ENCODE results near the gene APLP2. TPM values are rescaled to one million over a fixed set of nuclear protein-coding genes. Genes with fewer than 3 reads are reported as not detected.

The APLP2 gene
- total and polyA plus RNA-seq, 2 of the 4 experiments (the other 2 are of a cell fraction) = 127 to 235 TPM

- in situ Hi-C loops (cut with MboI; ENCODE audit: low sequenced_read_pairs) = no loop called here
- no peaks in the 10 kb centered on the region for H3K36me3 ChIP-seq (ENCODE audit: control insufficient read depth, insufficient read depth, low read length)
- CTCF ChIA-PET = interaction anchor here (1.0 kb wide), 1 partner anchor 11 kb away, joined by 3 read pairs; no protein-coding TSS in a partner anchor
Observed at GRCh38 chr11:130088919-130089673, 19.4 kb downstream of the APLP2 start.

More at GRCh38 chr11:130088919-130089673, 19.4 kb downstream of the APLP2 start:
- H2AFZ ChIP-seq (replicated peaks; ENCODE audit: low read length, poor library complexity) = peak overlapping the region; percentile 37
- H3K23ac ChIP-seq (ENCODE audit: low read depth, low read length) = peak overlapping the region; percentile 56; the same call in 1 of the 2 replicates
- H3K56ac ChIP-seq (ENCODE audit: extremely low read depth, insufficient read depth, low read length) = no peak overlapping the region
- no peak overlapping the region for H3K4me3 ChIP-seq (ENCODE audit: insufficient read depth, low read depth, low read length)
- peaks cover 34% of the 10 kb centered on the region for H4K20me1 ChIP-seq (ENCODE audit: insufficient read depth, low read length)
- peaks cover 21 to 23% of the 10 kb centered on the region in 2 experiments for H3K79me1 ChIP-seq (ENCODE audit: low read depth in 1 of 2, low read length in 2 of 2)
- no peak overlapping the region for H3K4ac ChIP-seq (ENCODE audit: low read depth, low read length)
- no peaks in the 10 kb centered on the region for H3K9me3 ChIP-seq (ENCODE audit: control insufficient read depth, insufficient read depth, low read length)
- DNase-seq (no peak), ATAC-seq (ENCODE audit: low read depth) (no peak)
- BruUV-seq (replicated peaks) = no TSS peak
- intact Hi-C loops (cut with micrococcal nuclease) = no loop called here
- peaks cover 5% of the 10 kb centered on the region for H3K9me1 ChIP-seq (ENCODE audit: insufficient read depth, low read length)
- H2AK9ac ChIP-seq (replicated peaks; ENCODE audit: low read depth, low read length, poor library complexity) = peak overlapping the region; percentile 66
- POLR2A ChIA-PET (ENCODE audit: unreplicated experiment) = no interaction called here
- no peak overlapping the region for H4K5ac ChIP-seq (ENCODE audit: low read depth, low read length)
- H4K91ac ChIP-seq (ENCODE audit: insufficient read depth, low read depth, low read length) = no peak overlapping the region
- H3K4me2 ChIP-seq (ENCODE audit: low read depth, low read length) = no peak overlapping the region; the same call in 1 of the 2 replicates
- H2AK5ac ChIP-seq (ENCODE audit: low read depth, low read length) = no peak overlapping the region
- no peak overlapping the region for H3K27ac ChIP-seq (ENCODE audit: insufficient read depth, low read length)
- WGBS, 2 experiments (ENCODE audit: extremely low coverage in 2 of 2, insufficient read length in 1 of 2) = 47% methylated on average over 5 of the region's 9 CpGs; no CpG with 5 or more reads in 1 of the 2 experiments
- H3K4me1 ChIP-seq (ENCODE audit: control insufficient read depth, insufficient read depth, low read length) = peaks cover 5% of the 10 kb centered on the region
- no peak overlapping the region for H2BK120ac ChIP-seq (ENCODE audit: low read depth, low read length)
- H2BK15ac ChIP-seq (ENCODE audit: low read depth, low read length) = no peak overlapping the region
- H3K18ac ChIP-seq (ENCODE audit: low read depth, low read length) = no peak overlapping the region; the same call in 1 of the 2 replicates
- TF ChIP-seq POLR2A (IDR thresholded peaks at IDR 0.05; ENCODE audit: low read depth, low read length) (no peak), CTCF (conservative IDR thresholded peaks at IDR 0.05; ENCODE audit: low read depth, low read length) (no peak), RAD21 (IDR thresholded peaks at IDR 0.05; ENCODE audit: low read length) (no peak), BHLHE40 (IDR thresholded peaks at IDR 0.05; ENCODE audit: low read depth, low read length) (no peak), MAZ (IDR thresholded peaks at IDR 0.05; ENCODE audit: borderline replicate concordance, low read depth, low read length) (no peak), RFX5 (IDR thresholded peaks at IDR 0.05; ENCODE audit: low read depth, low read length) (no peak), MXI1 (IDR thresholded peaks at IDR 0.05; ENCODE audit: borderline replicate concordance, low read depth, low read length) (no peak), SMC3 (IDR thresholded peaks at IDR 0.05; ENCODE audit: low read depth, low read length) (no peak)
- H3K14ac ChIP-seq (replicated peaks; ENCODE audit: low read depth, low read length) = 0 out of 2 replicates have a peak overlapping the region, but pooled peaks have one; percentile 1
- H3K9ac ChIP-seq (ENCODE audit: low read depth, low read length) = no peak overlapping the region
- dilution Hi-C loops (cut with HindIII; ENCODE audit: low sequenced_read_pairs, unreplicated experiment) = no loop called here
- H3K27me3 ChIP-seq (ENCODE audit: control insufficient read depth, insufficient read depth, low read length) = no peaks in the 10 kb centered on the region
- no peak overlapping the region for H4K8ac ChIP-seq (ENCODE audit: low read depth in 2 of 2, low read length in 2 of 2)
- H2BK5ac ChIP-seq (ENCODE audit: low read depth, low read length, poor library complexity, severe bottlenecking) = no peak overlapping the region
- 0 out of 2 replicates have a peak overlapping the region, but pooled peaks have one; percentile 25 for H2BK20ac ChIP-seq (ENCODE audit: low read depth, low read length)
